ENCODE data around the gene GNAO1.

The GNAO1 gene

DNA sequence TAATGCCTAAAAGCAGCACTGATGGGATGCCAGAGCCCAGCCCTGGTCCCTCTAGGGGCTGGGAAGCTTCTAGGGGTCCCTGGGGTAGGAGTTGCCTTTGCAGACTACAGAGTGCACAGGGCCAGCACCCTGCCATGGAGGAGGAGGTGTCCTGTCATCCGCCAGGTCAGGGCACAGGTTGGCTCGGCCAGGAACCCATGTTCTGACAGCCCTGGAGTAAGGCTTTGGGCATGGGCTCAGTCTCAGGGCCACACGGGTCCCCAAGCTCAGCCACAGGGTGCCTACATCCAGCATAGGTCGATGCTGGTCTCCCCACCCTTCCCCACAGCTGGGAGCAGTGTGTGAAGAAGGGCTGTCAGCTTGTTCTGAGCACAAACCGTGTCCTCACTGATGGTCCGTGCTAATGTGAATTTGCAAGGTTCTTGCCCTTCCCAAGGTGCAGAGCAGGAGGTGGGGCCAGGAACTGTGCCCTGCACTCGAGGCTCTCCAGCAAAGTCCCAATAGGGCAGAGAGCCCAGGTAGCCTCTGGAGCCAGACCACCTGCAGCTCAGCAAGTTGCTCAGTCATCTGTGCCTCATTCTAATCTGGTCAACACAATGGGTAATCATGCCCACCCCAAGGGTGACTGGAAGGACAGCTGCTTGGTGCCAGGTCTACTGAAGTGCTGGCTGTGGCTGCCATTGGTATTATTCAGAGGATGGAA lies 161.2 kb downstream of the GNAO1 start:
- intact Hi-C loops (cut with micrococcal nuclease), result no loop called here
- Mint-ChIP-seq H3K27me3 (no peaks in the 10 kb centered on the region), H3K9me3 (no peaks in the 10 kb centered on the region), H3K4me3 (no peak overlapping the region), H3K36me3 (ENCODE audit: low read depth) (no peaks in the 10 kb centered on the region), H3K4me1 (ENCODE audit: low read depth) (peaks cover 14% of the 10 kb centered on the region), H3K27ac (no peak overlapping the region)

DNA sequence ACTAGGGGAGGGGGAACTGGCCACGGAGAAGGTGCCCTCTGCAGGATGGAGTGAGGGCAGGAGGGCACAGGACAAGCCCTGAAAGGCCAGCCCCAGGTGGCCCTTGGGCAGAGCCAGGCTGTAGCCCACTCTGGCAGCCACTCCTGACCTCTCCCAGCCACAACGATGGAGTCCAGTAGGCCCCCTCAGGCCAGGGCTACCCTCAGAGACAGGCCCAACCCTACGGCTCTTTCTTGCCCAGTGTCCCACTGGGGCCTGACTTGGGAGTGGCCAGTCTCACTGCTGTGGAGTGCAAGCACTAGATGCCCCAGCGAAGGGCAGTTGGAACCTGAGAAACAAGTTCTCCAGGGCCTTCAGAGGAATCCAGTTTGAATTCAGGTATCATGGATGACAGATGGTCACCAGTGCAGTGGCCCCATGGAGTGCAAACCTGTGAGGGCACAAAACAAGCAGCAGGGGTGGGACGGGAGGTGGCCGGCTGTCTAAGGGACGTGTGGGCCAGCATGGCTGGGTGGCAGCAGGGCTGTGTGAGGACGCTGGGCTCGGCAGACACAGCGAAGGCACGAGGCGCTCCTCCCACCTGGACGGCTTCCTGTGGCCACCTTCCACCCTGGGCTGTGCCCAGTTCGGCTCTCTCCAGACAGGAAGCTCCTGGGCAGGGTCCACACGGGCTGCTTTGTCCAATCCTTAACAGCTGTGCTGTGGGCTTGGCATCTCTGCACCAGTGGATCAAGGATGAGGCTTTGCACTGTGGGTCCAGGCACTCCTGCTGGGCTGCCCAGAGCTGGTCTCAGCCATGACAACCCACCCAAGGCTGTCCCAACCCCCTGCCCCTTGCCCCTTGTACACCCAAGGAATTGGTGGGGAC lies 162.0 kb downstream of the GNAO1 start:
- H3K9me3 Mint-ChIP-seq, result no peaks in the 10 kb centered on the region
- peaks cover 21% of the 10 kb centered on the region for H3K4me1 Mint-ChIP-seq (ENCODE audit: low read depth)
- no peak overlapping the region for H3K27ac Mint-ChIP-seq
- no peaks in the 10 kb centered on the region for H3K36me3 Mint-ChIP-seq (ENCODE audit: low read depth)
- H3K27me3 Mint-ChIP-seq, result no peaks in the 10 kb centered on the region
- H3K4me3 Mint-ChIP-seq, result no peak overlapping the region
- intact Hi-C loops (cut with micrococcal nuclease), result no loop called here

DNA sequence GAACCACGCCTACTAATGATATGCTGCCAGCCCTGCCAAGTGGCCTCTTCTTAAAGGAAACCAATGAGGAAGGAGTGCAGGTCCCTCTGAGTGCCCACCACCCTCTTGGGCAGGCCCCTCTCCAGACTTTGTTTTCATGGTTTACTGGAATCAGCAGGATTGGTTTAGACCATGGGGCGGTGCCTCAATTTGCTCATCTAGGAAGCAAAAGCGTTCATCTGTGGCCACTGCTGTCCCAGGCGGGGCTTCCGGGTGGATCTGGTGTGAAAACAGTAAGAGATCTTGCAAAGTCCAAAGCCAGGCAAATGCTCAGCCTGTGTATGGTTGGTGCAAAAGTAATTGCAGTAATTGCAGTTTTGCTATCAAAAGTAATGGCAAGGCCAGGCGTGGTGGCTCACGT lies 162.7 kb downstream of the GNAO1 start:
- H3K36me3 Mint-ChIP-seq (ENCODE audit: low read depth), result no peaks in the 10 kb centered on the region
- no peaks in the 10 kb centered on the region for H3K9me3 Mint-ChIP-seq
- H3K27me3 Mint-ChIP-seq, result no peaks in the 10 kb centered on the region
- intact Hi-C loops (cut with micrococcal nuclease), result no loop called here
- no peak overlapping the region for H3K4me3 Mint-ChIP-seq
- no peak overlapping the region for H3K27ac Mint-ChIP-seq
- peaks cover 24% of the 10 kb centered on the region for H3K4me1 Mint-ChIP-seq (ENCODE audit: low read depth)

DNA sequence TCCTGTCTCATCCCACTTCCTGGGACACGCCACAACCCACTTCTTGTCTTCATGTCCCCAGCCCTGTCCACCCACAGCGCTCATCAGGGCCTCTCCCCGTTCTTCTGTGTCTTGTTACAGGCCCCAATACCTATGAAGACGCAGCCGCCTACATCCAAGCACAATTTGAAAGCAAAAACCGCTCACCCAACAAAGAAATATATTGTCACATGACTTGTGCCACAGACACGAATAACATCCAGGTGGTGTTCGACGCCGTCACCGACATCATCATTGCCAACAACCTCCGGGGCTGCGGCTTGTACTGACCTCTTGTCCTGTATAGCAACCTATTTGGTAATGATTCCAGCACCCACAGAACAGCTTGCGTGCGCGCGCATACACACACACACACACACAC lies 163.5 kb downstream of the GNAO1 start:
- Mint-ChIP-seq H3K27ac (no peak overlapping the region), H3K36me3 (ENCODE audit: low read depth) (no peaks in the 10 kb centered on the region), H3K27me3 (no peaks in the 10 kb centered on the region), H3K4me1 (ENCODE audit: low read depth) (peaks cover 28% of the 10 kb centered on the region), H3K9me3 (no peaks in the 10 kb centered on the region), H3K4me3 (no peak overlapping the region)
- intact Hi-C loops (cut with micrococcal nuclease), result no loop called here

DNA sequence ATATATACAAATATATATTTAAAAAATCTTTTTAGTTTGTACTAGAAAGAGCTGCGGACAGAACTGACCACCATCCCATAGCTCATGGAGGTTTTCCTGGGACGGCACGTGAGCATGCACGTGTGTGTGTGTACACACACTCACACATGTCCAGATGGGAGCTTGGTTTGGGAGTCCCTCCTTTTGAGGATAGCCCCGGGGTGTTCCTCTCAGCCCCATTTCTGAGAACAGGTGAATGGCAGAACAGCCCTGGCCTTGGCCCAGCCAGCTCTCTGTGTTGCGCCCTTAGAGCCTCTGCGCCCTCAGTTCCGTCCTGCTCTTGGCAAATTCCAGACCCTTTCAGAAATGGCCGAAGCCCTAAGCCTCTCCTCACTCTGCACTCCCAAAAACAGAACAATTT lies 163.9 kb downstream of the GNAO1 start:
- intact Hi-C loops (cut with micrococcal nuclease), result no loop called here
- Mint-ChIP-seq H3K9me3 (no peaks in the 10 kb centered on the region), H3K4me1 (ENCODE audit: low read depth) (peaks cover 32% of the 10 kb centered on the region), H3K4me3 (no peak overlapping the region), H3K27ac (no peak overlapping the region), H3K27me3 (no peaks in the 10 kb centered on the region), H3K36me3 (ENCODE audit: low read depth) (peaks cover 2% of the 10 kb centered on the region)

DNA sequence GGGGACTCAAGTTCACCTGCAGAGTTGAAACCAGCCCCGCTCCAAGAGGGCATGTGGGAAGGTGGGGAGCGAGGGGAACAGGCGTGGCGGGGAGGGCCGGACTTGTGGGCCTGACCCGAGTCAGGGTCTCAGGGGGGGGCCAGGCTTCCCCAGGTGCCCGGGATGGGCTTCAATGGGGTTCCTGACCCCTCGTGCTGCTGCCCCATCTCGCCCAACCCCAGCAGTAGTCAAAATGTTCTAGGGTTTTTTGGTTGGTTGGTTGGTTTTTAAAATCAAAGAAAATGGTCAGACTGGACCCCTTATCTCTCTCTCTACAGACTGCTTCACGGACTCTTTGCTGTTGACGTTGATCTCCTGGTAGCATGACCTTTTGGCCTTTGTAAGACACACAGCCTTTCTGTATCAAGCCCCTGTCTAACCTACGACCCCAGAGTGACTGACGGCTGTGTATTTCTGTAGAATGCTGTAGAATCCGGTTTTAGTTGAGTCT lies 164.5 kb downstream of the GNAO1 start:
- H3K9me3 Mint-ChIP-seq, result no peaks in the 10 kb centered on the region
- intact Hi-C loops (cut with micrococcal nuclease), result no loop called here
- H3K4me1 Mint-ChIP-seq (ENCODE audit: low read depth), result peaks cover 32% of the 10 kb centered on the region
- no peak overlapping the region for H3K27ac Mint-ChIP-seq
- no peak overlapping the region for H3K4me3 Mint-ChIP-seq
- H3K36me3 Mint-ChIP-seq (ENCODE audit: low read depth), result peaks cover 8% of the 10 kb centered on the region
- no peaks in the 10 kb centered on the region for H3K27me3 Mint-ChIP-seq

DNA sequence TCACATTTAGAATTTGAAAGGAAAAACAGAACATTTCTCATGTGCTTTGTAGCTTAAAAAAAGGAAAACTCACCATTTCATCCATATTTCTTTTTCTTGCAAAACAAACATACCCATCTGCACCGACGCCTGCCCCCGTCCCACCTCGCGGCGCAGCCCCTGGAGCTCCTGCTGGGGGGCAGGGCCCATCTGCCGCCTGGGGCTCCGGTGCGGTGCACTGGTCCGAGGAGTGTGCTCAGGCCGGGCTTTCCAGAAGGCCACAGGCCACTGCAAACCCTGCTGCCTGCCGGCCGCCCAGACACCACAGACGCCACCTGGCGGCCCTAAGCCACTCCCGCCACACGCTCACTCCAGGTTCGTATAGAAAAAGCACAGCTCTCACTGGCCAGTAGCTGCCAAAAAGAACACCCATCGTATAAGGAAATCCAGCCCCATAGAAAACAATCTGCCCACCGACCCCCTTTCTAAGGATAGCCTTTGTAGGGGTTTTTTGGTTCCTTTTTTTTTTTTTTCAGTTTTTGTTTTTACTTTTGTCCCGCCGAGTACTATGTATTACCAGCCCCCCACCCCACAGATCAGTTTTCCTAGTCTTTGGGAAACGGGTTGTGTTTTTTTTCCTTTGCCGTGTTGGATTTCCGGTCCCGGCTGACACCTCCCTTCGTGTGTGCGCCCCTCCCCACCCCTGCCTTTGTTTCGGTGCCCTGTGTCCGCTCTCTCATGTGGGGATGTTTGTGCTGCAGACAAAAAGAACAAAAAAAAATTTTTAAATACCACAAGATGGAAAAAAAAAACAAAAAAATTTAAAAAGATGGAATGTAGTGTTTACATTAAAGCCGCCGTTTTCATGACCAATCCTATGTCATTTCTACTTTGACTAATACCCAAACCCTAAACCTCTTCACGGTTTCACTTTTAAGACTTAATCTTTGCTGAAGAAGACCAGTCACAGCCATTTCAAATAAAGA lies 165.3 kb downstream of the GNAO1 start:
- Mint-ChIP-seq H3K27me3 (no peaks in the 10 kb centered on the region), H3K4me1 (ENCODE audit: low read depth) (peaks cover 32% of the 10 kb centered on the region), H3K9me3 (no peaks in the 10 kb centered on the region), H3K4me3 (peak overlapping the region; percentile 76), H3K27ac (peak overlapping the region; percentile 20), H3K36me3 (ENCODE audit: low read depth) (peaks cover 14% of the 10 kb centered on the region)
- intact Hi-C loops (cut with micrococcal nuclease), result no loop called here

DNA sequence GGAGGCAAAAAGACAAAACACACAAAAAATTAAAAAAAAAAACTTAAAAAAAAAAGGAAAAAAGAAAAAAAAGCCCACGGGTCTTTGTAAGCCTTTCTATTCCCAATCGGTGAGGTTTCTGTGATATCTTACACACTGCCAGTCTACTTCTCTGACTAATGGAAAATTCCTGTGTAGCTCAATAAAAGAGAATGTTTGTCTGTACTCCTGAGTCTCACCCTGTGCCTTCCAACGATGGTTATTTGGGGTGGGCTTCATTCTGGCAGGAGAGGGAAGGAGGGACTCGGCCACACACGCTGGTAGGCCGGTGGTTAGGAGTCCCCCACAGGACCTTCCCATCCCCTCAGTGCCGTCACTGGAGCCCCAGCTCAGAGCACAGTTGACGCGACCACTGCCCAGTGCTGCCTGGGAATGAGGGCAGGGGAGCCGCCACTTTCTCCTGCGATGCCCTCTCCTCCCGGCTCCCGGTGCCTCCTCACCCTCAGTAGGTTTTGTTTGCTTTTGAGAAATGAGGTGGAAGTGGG lies 166.0 kb downstream of the GNAO1 start:
- intact Hi-C loops (cut with micrococcal nuclease), result no loop called here
- Mint-ChIP-seq H3K27me3 (no peaks in the 10 kb centered on the region), H3K36me3 (ENCODE audit: low read depth) (peaks cover 21% of the 10 kb centered on the region), H3K4me3 (peak overlapping the region; percentile 76), H3K4me1 (ENCODE audit: low read depth) (peaks cover 32% of the 10 kb centered on the region), H3K9me3 (no peaks in the 10 kb centered on the region), H3K27ac (peak overlapping the region; percentile 20)

DNA sequence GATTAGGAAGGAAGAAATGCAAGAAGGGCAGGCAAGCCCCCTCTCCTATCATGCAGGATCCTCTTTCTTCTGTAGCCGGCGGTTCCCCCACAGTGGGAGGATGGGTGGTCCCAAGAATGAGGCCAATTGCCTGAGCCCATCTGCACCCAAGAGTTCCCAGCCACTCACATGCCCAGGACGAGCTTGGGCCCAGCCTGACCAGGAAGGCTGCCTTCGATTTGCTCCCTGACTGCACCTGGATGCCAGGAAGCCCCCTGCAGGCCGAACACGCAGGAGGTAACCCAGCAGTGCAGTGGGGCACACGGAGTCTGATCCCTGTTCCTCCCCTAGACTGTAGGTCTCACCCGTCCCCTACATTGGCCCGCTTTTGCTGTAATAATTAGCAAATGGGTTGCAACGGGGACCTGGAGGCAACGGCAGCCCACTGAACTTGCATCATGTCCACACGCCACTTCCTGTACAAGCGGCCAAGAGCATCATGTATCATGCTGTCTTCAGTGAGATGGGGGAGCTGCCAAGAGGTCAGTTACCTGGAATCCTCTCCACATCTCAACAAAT lies 166.6 kb downstream of the GNAO1 start:
- Mint-ChIP-seq H3K36me3 (ENCODE audit: low read depth) (peaks cover 27% of the 10 kb centered on the region), H3K4me3 (no peak overlapping the region), H3K9me3 (no peaks in the 10 kb centered on the region), H3K4me1 (ENCODE audit: low read depth) (peaks cover 32% of the 10 kb centered on the region), H3K27me3 (no peaks in the 10 kb centered on the region), H3K27ac (no peak overlapping the region)
- intact Hi-C loops (cut with micrococcal nuclease), result no loop called here

DNA sequence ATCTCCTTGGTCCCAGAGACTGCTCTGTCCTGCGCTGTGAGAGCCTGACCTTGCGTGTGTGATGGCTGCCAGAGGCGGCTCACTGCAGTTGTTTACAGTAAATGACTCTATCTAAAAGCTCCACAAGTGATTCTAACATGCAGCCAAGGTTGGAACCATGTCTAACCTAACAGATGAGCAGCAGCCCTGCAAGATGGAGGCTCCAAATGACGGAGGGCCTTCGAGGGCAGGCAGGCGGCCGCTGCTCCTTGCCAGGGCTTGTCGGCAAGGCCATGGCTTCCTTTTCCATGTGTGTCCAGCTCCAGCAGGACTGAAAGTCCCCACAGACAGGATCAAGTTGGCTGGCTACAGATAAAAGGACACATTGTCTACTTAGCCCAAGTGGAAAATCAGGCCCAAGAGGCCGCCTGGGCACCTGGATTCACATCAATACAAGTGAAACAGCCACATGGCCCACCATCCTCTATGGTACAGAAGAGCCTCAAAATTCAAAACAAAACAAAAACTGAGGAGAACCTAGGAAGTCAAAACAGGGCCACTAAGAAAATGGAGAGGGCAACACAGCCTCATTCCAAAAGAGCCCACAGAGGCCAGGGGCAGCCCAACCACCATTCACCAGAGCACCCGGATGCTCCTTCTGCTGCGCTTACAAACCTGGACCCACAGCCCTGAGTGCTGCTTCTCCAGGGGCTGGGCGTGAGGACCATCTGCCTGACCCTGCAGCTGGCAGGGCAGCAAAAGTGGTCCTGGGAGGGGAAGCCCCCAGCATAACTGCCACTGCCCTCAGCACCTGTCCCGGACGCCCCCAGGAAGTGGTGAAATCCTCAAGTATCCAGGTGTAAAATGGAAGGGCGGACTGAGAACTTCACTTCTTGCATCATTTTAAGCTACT lies 169.1 kb downstream of the GNAO1 start:
- Mint-ChIP-seq H3K36me3 (ENCODE audit: low read depth) (peaks cover 52% of the 10 kb centered on the region), H3K27me3 (no peaks in the 10 kb centered on the region), H3K4me3 (no peak overlapping the region), H3K9me3 (no peaks in the 10 kb centered on the region), H3K4me1 (ENCODE audit: low read depth) (peaks cover 32% of the 10 kb centered on the region), H3K27ac (no peak overlapping the region)
- intact Hi-C loops (cut with micrococcal nuclease), result no loop called here

DNA sequence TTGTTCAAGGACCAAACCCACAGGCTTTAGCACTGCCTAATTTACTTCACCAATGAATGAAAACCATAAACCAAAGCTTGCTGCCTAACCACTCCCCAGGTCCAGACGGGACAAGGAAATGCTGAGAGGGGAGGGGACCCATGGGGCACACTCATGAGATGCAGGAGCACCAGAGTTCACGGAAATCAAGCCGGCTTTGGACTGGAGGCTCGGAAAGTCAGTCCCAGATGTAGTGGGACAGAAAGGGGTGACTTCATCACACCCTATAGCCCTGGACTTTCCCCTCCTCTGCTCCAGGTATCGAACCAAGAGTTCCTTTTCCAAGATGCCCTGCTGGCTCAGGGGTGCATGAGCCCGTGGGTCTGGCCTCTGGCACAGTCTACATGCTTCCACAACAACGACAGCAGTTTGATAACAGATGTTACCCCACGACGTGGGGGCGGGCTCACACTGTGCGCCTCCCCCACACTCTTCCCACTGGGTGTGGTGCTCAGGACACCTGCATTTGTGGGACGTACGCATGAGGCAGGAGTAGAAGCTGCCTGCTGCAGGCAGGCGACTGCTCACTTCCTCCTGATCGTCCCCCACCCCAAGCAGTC lies 170.9 kb downstream of the GNAO1 start:
- no peaks in the 10 kb centered on the region for H3K27me3 Mint-ChIP-seq
- H3K9me3 Mint-ChIP-seq, result no peaks in the 10 kb centered on the region
- no peak overlapping the region for H3K27ac Mint-ChIP-seq
- no peak overlapping the region for H3K4me3 Mint-ChIP-seq
- H3K4me1 Mint-ChIP-seq (ENCODE audit: low read depth), result peaks cover 22% of the 10 kb centered on the region
- intact Hi-C loops (cut with micrococcal nuclease), result no loop called here
- H3K36me3 Mint-ChIP-seq (ENCODE audit: low read depth), result peaks cover 67% of the 10 kb centered on the region

DNA sequence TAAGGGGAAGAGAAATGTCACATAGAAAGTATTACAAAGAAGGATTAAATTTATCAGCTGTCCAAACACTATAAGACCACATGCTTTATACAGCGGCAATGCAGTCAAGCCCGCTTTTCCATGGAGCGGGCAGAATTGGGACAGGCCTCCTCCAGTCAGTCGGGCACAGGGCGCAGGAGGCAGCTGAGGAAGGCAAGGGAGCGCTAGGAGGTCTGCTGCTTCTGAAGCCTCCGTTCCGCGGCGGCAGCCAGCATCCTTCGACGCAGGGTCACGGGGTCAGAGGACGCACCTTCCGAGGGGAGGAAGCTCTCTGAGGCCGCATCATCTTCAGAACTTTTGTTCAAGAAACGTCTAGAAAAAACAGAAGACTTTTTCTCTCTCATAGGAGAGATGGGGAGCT lies 171.4 kb downstream of the GNAO1 start:
- Mint-ChIP-seq H3K27ac (no peak overlapping the region), H3K27me3 (no peaks in the 10 kb centered on the region), H3K36me3 (ENCODE audit: low read depth) (peaks cover 73% of the 10 kb centered on the region), H3K4me1 (ENCODE audit: low read depth) (peaks cover 16% of the 10 kb centered on the region), H3K4me3 (no peak overlapping the region), H3K9me3 (no peaks in the 10 kb centered on the region)
- intact Hi-C loops (cut with micrococcal nuclease), result no loop called here

Data from dendritic cell treated with granulocyte-macrophage colony-stimulating factor and Interleukin-4, amounts not matched to agents 40 ng/mL and 50 ng/mL, for 4 days (primary cell).